Liver (tissue), 9 donors: ENCODE data around the gene MRO. TPM values are rescaled to one million over a fixed set of nuclear protein-coding genes. Genes with fewer than 3 reads are reported as not detected.

ENCODE experiments used
- DNase-seq: peaks from one replicate; pipeline ENCODE4 v3.0.0-alpha.2; 2017; ENCODE audit warnings: low spot score
- H3K27ac ChIP-seq, 2 donors: one replicate each; pipeline ENCODE4 v1.7.0; 2013; ENCODE audit warnings: inconsistent platforms in 2 of 2, low read length in 2 of 2, control low read depth in 1 of 2, low read depth in 1 of 2, mild to moderate bottlenecking in 1 of 2
- H3K27me3 ChIP-seq, 4 donors: one replicate each; pipeline versions ENCODE4 v1.6.1 to v1.7.0; 2013; ENCODE audit warnings: low read length in 3 of 4, inconsistent platforms in 1 of 4, mild to moderate bottlenecking in 1 of 4, moderate library complexity in 1 of 4; ENCODE audit not compliant: control insufficient read depth in 4 of 4, insufficient read depth in 4 of 4
- H3K36me3 ChIP-seq, 4 donors: one replicate each; pipeline versions ENCODE4 v1.6.1 to v1.7.0; 2013; ENCODE audit warnings: low read length in 3 of 4, mild to moderate bottlenecking in 3 of 4, low read depth in 1 of 4, moderate library complexity in 1 of 4; ENCODE audit not compliant: control insufficient read depth in 4 of 4, insufficient read depth in 3 of 4
- H3K4me1 ChIP-seq, 4 donors: one replicate each; pipeline versions ENCODE4 v1.6.1 to v1.7.0; 2013; ENCODE audit warnings: low read length in 3 of 4, mild to moderate bottlenecking in 3 of 4, moderate library complexity in 1 of 4; ENCODE audit not compliant: control insufficient read depth in 4 of 4, insufficient read depth in 4 of 4
- H3K4me3 ChIP-seq, 3 donors: one replicate each; pipeline versions ENCODE4 v1.6.1 to v1.7.0; 2013; ENCODE audit warnings: low read length in 3 of 3, control low read depth in 1 of 3, low read depth in 1 of 3, mild to moderate bottlenecking in 1 of 3
- H3K9ac ChIP-seq, 2 donors: one replicate each; pipeline ENCODE4 v1.7.0; 2013; ENCODE audit warnings: low read length in 2 of 2, mild to moderate bottlenecking in 2 of 2, moderate library complexity in 2 of 2, control low read depth in 1 of 2, low read depth in 1 of 2
- H3K9me3 ChIP-seq, 4 donors: one replicate each; pipeline versions ENCODE4 v1.6.1 to v1.7.0; 2013; ENCODE audit warnings: low read length in 3 of 4; ENCODE audit not compliant: control insufficient read depth in 4 of 4
- EGR1 ChIP-seq, 2 donors: IDR thresholded peaks; 2 replicates each; pipeline ENCODE4 v1.6.1; 2016 to 2018; ENCODE audit warnings: antibody characterized with exemption in 2 of 2, low read depth in 2 of 2
- FOXA1 ChIP-seq: IDR thresholded peaks from 2 replicates; pipeline ENCODE4 v1.6.1; 2016; ENCODE audit warnings: antibody characterized with exemption
- FOXA2 ChIP-seq: IDR thresholded peaks from 2 replicates; pipeline ENCODE4 v1.6.1; 2016; ENCODE audit warnings: antibody characterized with exemption
- GABPA ChIP-seq, 2 donors: IDR thresholded peaks in 1 of 2; conservative IDR thresholded peaks in 1 of 2; 2 replicates each; pipeline ENCODE4 v1.6.1; 2016; ENCODE audit warnings: antibody characterized with exemption in 2 of 2, mild to moderate bottlenecking in 1 of 2, moderate library complexity in 1 of 2
- HNF4A ChIP-seq, 2 donors: conservative IDR thresholded peaks; 2 replicates each; pipeline ENCODE4 v1.6.1; 2016; ENCODE audit warnings: antibody characterized with exemption in 2 of 2, mild to moderate bottlenecking in 2 of 2
- HNF4G ChIP-seq: IDR thresholded peaks from 2 replicates; pipeline ENCODE4 v1.6.1; 2016; ENCODE audit warnings: antibody characterized with exemption
- JUND ChIP-seq, 2 donors: IDR thresholded peaks; 2 replicates each; pipeline ENCODE4 v1.6.1; 2016; ENCODE audit warnings: antibody characterized with exemption in 2 of 2
- NR2F2 ChIP-seq: IDR thresholded peaks from 2 replicates; pipeline ENCODE4 v1.6.1; 2016; ENCODE audit warnings: antibody characterized with exemption
- RAD21 ChIP-seq, 2 donors: IDR thresholded peaks; 2 replicates each; pipeline ENCODE4 v1.6.1; 2016; ENCODE audit warnings: antibody characterized with exemption in 2 of 2, mild to moderate bottlenecking in 2 of 2
- RXRA ChIP-seq, 2 donors: IDR thresholded peaks; 2 replicates each; pipeline ENCODE4 v1.6.1; 2017 to 2018; ENCODE audit warnings: antibody characterized with exemption in 2 of 2, mild to moderate bottlenecking in 1 of 2
- SP1 ChIP-seq: IDR thresholded peaks from 2 replicates; pipeline ENCODE4 v1.6.1; 2018; ENCODE audit warnings: antibody characterized with exemption, mild to moderate bottlenecking
- TAF1 ChIP-seq: conservative IDR thresholded peaks from 2 replicates; pipeline ENCODE4 v1.6.1; 2016; ENCODE audit warnings: antibody characterized with exemption, mild to moderate bottlenecking
- YY1 ChIP-seq: IDR thresholded peaks from 2 replicates; pipeline ENCODE4 v1.6.1; 2016; ENCODE audit warnings: antibody characterized with exemption, mild to moderate bottlenecking
- WGBS: extraction: QIAGEN DNeasy Blood & Tissue Kit; methylation state at CpG from one replicate; pipeline ENCODE4 v1.1.7; 2013; 5-methylcytosine and 5-hydroxymethylcytosine counted together
- polyA plus RNA-seq, 2 donors: library from polyadenylated mRNA; stranded (reverse) in 1 of 2; unstranded in 1 of 2; fragments of 200-250 nt in 1 of 2; fragments of >200 nt in 1 of 2; fragmentation: Nextera tagmentation in 1 of 2; extraction: Ambion mirVana in 1 of 2; gene quantifications; one replicate each; pipeline versions ENCODE4 v1.2.1 to v1.2.3, GENCODE V29; 2013 to 2015
- total RNA-seq, 2 donors: library from RNA; depleted of rRNA; stranded (reverse); fragments of >200 nt; gene quantifications; one replicate each; pipeline ENCODE4 v1.2.3, GENCODE V29; 2014
- TF ChIP-seq, protein P1 (sequence below): IDR thresholded peaks from 2 replicates; pipeline ENCODE4 v1.6.1; 2016; ENCODE audit warnings: antibody characterized with exemption
- TF ChIP-seq, protein P2 (sequence below): IDR thresholded peaks from 2 replicates; pipeline ENCODE4 v1.6.1; 2016; ENCODE audit warnings: antibody characterized with exemption
- TF ChIP-seq, protein P3 (sequence below): IDR thresholded peaks from 2 replicates; pipeline ENCODE4 v1.6.1; 2016; ENCODE audit warnings: antibody characterized with exemption
- TF ChIP-seq, protein P4 (sequence below): IDR thresholded peaks from 2 replicates; pipeline ENCODE4 v1.6.1; 2016; ENCODE audit warnings: antibody characterized with exemption, mild to moderate bottlenecking
- TF ChIP-seq, protein P5 (sequence below): fragments of 150-350 bp; IDR thresholded peaks from 2 replicates; pipeline ENCODE4 v1.5.1; 2017; ENCODE audit warnings: improper control_type of control experiment, low read depth, low read length; ENCODE audit not compliant: missing input control
- donor health status: healthy.
- donor health status: healthy.
- donor health status: healthy.
- donor health status: healthy.
- donor health status: healthy.

The MRO gene
- total and polyA plus RNA-seq, 4 donors = 1.6 to 2.8 (median 2.7) TPM

DNA sequence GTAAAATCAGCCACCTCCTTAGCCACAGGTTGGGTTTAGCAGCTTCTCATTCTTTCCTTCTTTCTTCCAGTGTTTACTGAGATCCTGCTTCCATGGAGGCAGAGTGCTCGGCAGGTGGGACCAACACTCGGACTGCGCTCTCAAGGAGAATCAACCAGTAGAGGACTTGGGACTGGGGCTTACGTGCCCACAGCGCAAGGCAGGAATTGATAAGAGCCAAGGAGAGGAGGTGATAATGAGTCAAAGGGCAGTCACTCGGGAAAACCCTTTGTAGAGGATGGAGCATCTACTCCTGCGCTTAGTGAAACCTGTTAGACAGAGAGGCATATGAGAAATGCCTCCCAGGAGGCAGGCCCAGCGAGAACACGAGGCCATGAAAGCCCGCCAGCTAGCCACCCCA, 2.9 kb upstream of the MRO start:
- 93% methylated on average over 10 of the region's 10 CpGs for WGBS

DNA sequence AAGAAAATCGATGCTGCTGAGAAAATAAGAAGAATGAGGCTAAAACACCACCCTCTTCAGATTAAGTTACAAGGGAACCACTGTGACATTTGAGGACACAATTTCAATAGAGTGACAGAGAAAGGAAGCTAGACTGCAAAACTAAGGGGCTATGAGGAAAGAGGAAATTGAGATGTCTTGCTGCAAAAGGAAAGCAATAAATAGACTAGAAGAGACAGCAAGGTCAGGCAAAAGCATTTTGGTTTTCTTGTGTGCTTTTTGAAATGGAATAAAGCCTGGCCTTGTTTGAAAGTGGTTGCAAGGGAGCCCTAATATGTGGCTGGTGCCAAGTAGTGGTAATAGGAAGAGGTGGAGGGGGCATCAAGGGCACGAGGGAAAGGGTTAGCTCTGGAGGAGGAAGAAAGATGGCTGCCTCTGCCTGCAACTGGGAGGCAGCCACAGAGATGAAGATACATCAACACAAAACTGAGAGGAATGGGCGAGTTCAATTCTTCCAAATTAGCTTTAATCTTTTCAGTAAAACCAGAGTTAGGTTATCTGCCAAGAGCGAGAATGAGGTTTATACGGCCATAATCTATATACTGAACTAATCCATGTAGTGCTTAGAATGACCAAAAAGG, 1.2 kb upstream of the MRO start:
- no peaks in the 10 kb centered on the region for H3K36me3 ChIP-seq
- H3K27ac ChIP-seq = no peak overlapping the region
- no peak overlapping the region for H3K4me3 ChIP-seq
- H3K9me3 ChIP-seq = no peaks in the 10 kb centered on the region
- no peak for DNase-seq
- no peaks in the 10 kb centered on the region for H3K27me3 ChIP-seq
- H3K4me1 ChIP-seq = peaks cover 0 to 16% (median 11%) of the 10 kb centered on the region in 4 donors
- TF ChIP-seq RAD21 (IDR thresholded peaks at IDR 0.05) = no peak
- TF ChIP-seq, protein P1, sequence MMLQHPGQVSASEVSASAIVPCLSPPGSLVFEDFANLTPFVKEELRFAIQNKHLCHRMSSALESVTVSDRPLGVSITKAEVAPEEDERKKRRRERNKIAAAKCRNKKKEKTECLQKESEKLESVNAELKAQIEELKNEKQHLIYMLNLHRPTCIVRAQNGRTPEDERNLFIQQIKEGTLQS = no peak
- WGBS = 75% methylated on average over 5 of the region's 5 CpGs
- H3K9ac ChIP-seq = no peak overlapping the region

More for the DNA sequence above, 2.9 kb upstream of the MRO start:
- Histone ChIP-seq H3K9me3 (no peaks in the 10 kb centered on the region), H3K27me3 (no peaks in the 10 kb centered on the region), H3K4me3 (no peak overlapping the region), H3K27ac (no peak overlapping the region), H3K4me1 (peaks cover 0 to 16% (median 11%) of the 10 kb centered on the region in 4 donors), H3K36me3 (no peaks in the 10 kb centered on the region), H3K9ac (no peak overlapping the region)
- TF ChIP-seq NR2F2 = no peak
- TF ChIP-seq EGR1 (IDR thresholded peaks at IDR 0.05; ENCODE audit: low read depth in 2 of 2) = no peak
- TF ChIP-seq SP1 = no peak
- TF ChIP-seq, protein P2, sequence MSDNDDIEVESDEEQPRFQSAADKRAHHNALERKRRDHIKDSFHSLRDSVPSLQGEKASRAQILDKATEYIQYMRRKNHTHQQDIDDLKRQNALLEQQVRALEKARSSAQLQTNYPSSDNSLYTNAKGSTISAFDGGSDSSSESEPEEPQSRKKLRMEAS = no peak
- no peak for TF ChIP-seq YY1
- TF ChIP-seq TAF1 = no peak
- no peak for TF ChIP-seq JUND (IDR thresholded peaks at IDR 0.05)
- no peak for TF ChIP-seq RXRA (IDR thresholded peaks at IDR 0.05)
- DNase-seq = no peak

DNA sequence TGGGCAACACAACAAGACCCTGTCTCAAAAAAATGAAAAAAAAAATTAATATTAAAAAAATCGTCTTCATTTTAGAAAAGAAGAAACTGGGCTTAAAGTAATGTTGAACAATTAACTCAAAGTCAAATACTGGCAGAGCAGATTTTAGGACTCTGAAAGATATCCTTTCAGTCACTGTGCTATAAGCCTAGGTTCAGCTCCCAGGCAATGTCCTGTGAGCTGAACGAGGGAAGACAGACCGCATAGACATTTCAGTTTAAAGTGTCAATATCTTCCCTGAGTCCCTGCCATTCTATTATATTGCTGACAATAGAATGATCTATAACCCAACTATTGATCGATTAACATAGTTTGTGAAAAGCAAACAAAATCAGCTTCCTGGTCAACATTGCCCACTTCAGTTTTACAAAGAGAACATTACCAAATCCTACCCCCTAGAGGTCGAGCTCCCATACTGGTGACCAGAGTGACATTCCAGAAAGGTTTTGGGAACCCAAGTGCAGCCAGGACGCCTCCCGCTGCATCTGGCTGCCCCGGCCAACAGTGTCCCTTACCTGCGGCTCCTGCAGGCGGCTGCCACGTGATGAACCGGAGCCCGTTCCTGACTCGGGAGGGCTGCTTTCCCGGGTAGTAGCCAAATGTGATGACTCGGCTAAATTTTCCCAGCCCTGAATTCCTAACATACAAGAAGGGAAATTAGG, 639 bp downstream of the MRO start:
- H3K27me3 ChIP-seq = no peaks in the 10 kb centered on the region
- H3K4me1 ChIP-seq = peaks cover 0 to 16% (median 11%) of the 10 kb centered on the region in 4 donors
- 6% methylated on average over 16 of the region's 16 CpGs for WGBS
- peak overlapping the region; percentile 60 to 73 for H3K9ac ChIP-seq
- H3K27ac ChIP-seq = peak overlapping the region; percentile 83 to 85
- no peaks in the 10 kb centered on the region for H3K36me3 ChIP-seq
- H3K4me3 ChIP-seq = peak overlapping the region; percentile 41 to 62 (median 44)
- DNase-seq = peak; percentile 45
- H3K9me3 ChIP-seq = no peaks in the 10 kb centered on the region
- no peak for TF ChIP-seq JUND (IDR thresholded peaks at IDR 0.05)
- TF ChIP-seq YY1 = peak; percentile 44
- TF ChIP-seq, protein P2 = peak; percentile 15
- TF ChIP-seq, protein P3, sequence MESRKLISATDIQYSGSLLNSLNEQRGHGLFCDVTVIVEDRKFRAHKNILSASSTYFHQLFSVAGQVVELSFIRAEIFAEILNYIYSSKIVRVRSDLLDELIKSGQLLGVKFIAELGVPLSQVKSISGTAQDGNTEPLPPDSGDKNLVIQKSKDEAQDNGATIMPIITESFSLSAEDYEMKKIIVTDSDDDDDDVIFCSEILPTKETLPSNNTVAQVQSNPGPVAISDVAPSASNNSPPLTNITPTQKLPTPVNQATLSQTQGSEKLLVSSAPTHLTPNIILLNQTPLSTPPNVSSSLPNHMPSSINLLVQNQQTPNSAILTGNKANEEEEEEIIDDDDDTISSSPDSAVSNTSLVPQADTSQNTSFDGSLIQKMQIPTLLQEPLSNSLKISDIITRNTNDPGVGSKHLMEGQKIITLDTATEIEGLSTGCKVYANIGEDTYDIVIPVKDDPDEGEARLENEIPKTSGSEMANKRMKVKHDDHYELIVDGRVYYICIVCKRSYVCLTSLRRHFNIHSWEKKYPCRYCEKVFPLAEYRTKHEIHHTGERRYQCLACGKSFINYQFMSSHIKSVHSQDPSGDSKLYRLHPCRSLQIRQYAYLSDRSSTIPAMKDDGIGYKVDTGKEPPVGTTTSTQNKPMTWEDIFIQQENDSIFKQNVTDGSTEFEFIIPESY = no peak
- no peak for TF ChIP-seq HNF4G
- no peak for TF ChIP-seq GABPA (IDR thresholded peaks at IDR 0.05 in 1 of 2, conservative IDR thresholded peaks at IDR 0.05 in 1 of 2)
- TF ChIP-seq, protein P4, sequence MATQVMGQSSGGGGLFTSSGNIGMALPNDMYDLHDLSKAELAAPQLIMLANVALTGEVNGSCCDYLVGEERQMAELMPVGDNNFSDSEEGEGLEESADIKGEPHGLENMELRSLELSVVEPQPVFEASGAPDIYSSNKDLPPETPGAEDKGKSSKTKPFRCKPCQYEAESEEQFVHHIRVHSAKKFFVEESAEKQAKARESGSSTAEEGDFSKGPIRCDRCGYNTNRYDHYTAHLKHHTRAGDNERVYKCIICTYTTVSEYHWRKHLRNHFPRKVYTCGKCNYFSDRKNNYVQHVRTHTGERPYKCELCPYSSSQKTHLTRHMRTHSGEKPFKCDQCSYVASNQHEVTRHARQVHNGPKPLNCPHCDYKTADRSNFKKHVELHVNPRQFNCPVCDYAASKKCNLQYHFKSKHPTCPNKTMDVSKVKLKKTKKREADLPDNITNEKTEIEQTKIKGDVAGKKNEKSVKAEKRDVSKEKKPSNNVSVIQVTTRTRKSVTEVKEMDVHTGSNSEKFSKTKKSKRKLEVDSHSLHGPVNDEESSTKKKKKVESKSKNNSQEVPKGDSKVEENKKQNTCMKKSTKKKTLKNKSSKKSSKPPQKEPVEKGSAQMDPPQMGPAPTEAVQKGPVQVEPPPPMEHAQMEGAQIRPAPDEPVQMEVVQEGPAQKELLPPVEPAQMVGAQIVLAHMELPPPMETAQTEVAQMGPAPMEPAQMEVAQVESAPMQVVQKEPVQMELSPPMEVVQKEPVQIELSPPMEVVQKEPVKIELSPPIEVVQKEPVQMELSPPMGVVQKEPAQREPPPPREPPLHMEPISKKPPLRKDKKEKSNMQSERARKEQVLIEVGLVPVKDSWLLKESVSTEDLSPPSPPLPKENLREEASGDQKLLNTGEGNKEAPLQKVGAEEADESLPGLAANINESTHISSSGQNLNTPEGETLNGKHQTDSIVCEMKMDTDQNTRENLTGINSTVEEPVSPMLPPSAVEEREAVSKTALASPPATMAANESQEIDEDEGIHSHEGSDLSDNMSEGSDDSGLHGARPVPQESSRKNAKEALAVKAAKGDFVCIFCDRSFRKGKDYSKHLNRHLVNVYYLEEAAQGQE = no peak
- TF ChIP-seq FOXA1 = peak; percentile 60
- TF ChIP-seq, protein P5, sequence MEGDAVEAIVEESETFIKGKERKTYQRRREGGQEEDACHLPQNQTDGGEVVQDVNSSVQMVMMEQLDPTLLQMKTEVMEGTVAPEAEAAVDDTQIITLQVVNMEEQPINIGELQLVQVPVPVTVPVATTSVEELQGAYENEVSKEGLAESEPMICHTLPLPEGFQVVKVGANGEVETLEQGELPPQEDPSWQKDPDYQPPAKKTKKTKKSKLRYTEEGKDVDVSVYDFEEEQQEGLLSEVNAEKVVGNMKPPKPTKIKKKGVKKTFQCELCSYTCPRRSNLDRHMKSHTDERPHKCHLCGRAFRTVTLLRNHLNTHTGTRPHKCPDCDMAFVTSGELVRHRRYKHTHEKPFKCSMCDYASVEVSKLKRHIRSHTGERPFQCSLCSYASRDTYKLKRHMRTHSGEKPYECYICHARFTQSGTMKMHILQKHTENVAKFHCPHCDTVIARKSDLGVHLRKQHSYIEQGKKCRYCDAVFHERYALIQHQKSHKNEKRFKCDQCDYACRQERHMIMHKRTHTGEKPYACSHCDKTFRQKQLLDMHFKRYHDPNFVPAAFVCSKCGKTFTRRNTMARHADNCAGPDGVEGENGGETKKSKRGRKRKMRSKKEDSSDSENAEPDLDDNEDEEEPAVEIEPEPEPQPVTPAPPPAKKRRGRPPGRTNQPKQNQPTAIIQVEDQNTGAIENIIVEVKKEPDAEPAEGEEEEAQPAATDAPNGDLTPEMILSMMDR = peak; percentile 45
- TF ChIP-seq, protein P1 = no peak
- TF ChIP-seq NR2F2 = no peak
- TF ChIP-seq FOXA2 = peak; percentile 24
- no peak for TF ChIP-seq TAF1
- TF ChIP-seq HNF4A (conservative IDR thresholded peaks at IDR 0.05) = peak; percentile 62 to 66
- TF ChIP-seq RAD21 (IDR thresholded peaks at IDR 0.05) = peak; percentile 52 to 59
- peak; percentile 59 for TF ChIP-seq SP1
